ENCODE measurements around the gene PLCG1. TPM values are rescaled to one million over a fixed set of nuclear protein-coding genes. Genes with fewer than 3 reads are reported as not detected.

PLCG1 gene
- total RNA-seq, 1 experiment from 2014 or later, result 45.6 TPM

- TF ChIP-seq, protein P1, sequence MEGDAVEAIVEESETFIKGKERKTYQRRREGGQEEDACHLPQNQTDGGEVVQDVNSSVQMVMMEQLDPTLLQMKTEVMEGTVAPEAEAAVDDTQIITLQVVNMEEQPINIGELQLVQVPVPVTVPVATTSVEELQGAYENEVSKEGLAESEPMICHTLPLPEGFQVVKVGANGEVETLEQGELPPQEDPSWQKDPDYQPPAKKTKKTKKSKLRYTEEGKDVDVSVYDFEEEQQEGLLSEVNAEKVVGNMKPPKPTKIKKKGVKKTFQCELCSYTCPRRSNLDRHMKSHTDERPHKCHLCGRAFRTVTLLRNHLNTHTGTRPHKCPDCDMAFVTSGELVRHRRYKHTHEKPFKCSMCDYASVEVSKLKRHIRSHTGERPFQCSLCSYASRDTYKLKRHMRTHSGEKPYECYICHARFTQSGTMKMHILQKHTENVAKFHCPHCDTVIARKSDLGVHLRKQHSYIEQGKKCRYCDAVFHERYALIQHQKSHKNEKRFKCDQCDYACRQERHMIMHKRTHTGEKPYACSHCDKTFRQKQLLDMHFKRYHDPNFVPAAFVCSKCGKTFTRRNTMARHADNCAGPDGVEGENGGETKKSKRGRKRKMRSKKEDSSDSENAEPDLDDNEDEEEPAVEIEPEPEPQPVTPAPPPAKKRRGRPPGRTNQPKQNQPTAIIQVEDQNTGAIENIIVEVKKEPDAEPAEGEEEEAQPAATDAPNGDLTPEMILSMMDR (IDR thresholded peaks at IDR 0.05 in 2 of 3, conservative IDR thresholded peaks at IDR 0.05 in 1 of 3; ENCODE audit: borderline replicate concordance in 1 of 3, insufficient read depth in 1 of 3, low read depth in 2 of 3, low read length in 2 of 3), result no peak
- no peak for TF ChIP-seq ZNF274 (IDR thresholded peaks at IDR 0.05; ENCODE audit: low read depth, low read length)
- TF ChIP-seq, protein P2, sequence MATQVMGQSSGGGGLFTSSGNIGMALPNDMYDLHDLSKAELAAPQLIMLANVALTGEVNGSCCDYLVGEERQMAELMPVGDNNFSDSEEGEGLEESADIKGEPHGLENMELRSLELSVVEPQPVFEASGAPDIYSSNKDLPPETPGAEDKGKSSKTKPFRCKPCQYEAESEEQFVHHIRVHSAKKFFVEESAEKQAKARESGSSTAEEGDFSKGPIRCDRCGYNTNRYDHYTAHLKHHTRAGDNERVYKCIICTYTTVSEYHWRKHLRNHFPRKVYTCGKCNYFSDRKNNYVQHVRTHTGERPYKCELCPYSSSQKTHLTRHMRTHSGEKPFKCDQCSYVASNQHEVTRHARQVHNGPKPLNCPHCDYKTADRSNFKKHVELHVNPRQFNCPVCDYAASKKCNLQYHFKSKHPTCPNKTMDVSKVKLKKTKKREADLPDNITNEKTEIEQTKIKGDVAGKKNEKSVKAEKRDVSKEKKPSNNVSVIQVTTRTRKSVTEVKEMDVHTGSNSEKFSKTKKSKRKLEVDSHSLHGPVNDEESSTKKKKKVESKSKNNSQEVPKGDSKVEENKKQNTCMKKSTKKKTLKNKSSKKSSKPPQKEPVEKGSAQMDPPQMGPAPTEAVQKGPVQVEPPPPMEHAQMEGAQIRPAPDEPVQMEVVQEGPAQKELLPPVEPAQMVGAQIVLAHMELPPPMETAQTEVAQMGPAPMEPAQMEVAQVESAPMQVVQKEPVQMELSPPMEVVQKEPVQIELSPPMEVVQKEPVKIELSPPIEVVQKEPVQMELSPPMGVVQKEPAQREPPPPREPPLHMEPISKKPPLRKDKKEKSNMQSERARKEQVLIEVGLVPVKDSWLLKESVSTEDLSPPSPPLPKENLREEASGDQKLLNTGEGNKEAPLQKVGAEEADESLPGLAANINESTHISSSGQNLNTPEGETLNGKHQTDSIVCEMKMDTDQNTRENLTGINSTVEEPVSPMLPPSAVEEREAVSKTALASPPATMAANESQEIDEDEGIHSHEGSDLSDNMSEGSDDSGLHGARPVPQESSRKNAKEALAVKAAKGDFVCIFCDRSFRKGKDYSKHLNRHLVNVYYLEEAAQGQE (IDR thresholded peaks at IDR 0.05; ENCODE audit: low read depth), result no peak
- no peak for TF ChIP-seq POLR2AphosphoS5 (IDR thresholded peaks at IDR 0.05; ENCODE audit: low read depth, low read length)
- TF ChIP-seq MAX (IDR thresholded peaks at IDR 0.05), result no peak
- TF ChIP-seq YY1 (IDR thresholded peaks at IDR 0.05; ENCODE audit: extremely low read depth, insufficient replicate concordance, low read depth, low read length), result no peak
Measured at GRCh38 chr20:41155261-41155660, 17.9 kb downstream of the PLCG1 start (continued).

- no peak overlapping the region for H3K27ac ChIP-seq (ENCODE audit: low read depth, low read length)
- ChIA-PET CTCF (no interaction called here), RAD21 (ENCODE audit: low non-redundant PET in 1 of 2, low total read pairs in 2 of 2, uncharacterized antibody in 2 of 2, unreplicated experiment in 2 of 2) (no interaction called here), POLR2A (no interaction called here)
- intact Hi-C loops (cut with micrococcal nuclease), result no loop called here
- no peaks in the 10 kb centered on the region for H3K4me1 ChIP-seq (ENCODE audit: control insufficient read depth in 1 of 2, insufficient read depth in 2 of 2, low read length in 2 of 2)
- no peaks in the 10 kb centered on the region; a peak in 1 of 4 replicates for H3K36me3 ChIP-seq (ENCODE audit: control insufficient read depth in 1 of 2, insufficient read depth in 2 of 2, low read length in 2 of 2)
- no peak for DNase-seq (ENCODE audit: low read depth, low spot score)
- ATAC-seq, result no peak
- H3K4me2 ChIP-seq (ENCODE audit: low read length), result no peak overlapping the region
- BruUV-seq (replicated peaks), result no TSS peak
- no peaks in the 10 kb centered on the region for H4K20me1 ChIP-seq (ENCODE audit: insufficient read depth)
- H3K27me3 ChIP-seq (ENCODE audit: insufficient read depth, low read length), result no peaks in the 10 kb centered on the region
- H3K9me3 ChIP-seq (ENCODE audit: control insufficient read depth in 1 of 2, insufficient read depth in 1 of 2, low read depth in 1 of 2, low read length in 2 of 2), result no peaks in the 10 kb centered on the region
- no peak overlapping the region for H3K4me3 ChIP-seq (replicated peaks in 1 of 2; ENCODE audit: low read depth in 1 of 2, low read length in 2 of 2)
- H3K9me2 ChIP-seq (ENCODE audit: insufficient read depth), result no peaks in the 10 kb centered on the region
- H3K9ac ChIP-seq (ENCODE audit: low read length), result no peak overlapping the region
- H2AFZ ChIP-seq (ENCODE audit: low read depth, low read length, poor library complexity, severe bottlenecking), result no peak overlapping the region
- H3K79me2 ChIP-seq (ENCODE audit: insufficient read depth, low read length), result peaks cover 12% of the 10 kb centered on the region; the same call in 1 of the 2 replicates
- TF ChIP-seq CEBPB (IDR thresholded peaks at IDR 0.05; ENCODE audit: low read depth), result no peak
- no peak for TF ChIP-seq CBX3 (IDR thresholded peaks at IDR 0.05; ENCODE audit: low read depth)
- TF ChIP-seq JUND (IDR thresholded peaks at IDR 0.05), result no peak
- no peak for TF ChIP-seq SIN3A (IDR thresholded peaks at IDR 0.05; ENCODE audit: low read depth)
- TF ChIP-seq, protein P2 (IDR thresholded peaks at IDR 0.05; ENCODE audit: low read depth), result no peak
- no peak for TF ChIP-seq ZNF274 (IDR thresholded peaks at IDR 0.05; ENCODE audit: low read depth, low read length)
- no peak for TF ChIP-seq EZH2 (IDR thresholded peaks at IDR 0.05)
- TF ChIP-seq POLR2AphosphoS5 (IDR thresholded peaks at IDR 0.05; ENCODE audit: low read depth, low read length), result no peak
- no peak for TF ChIP-seq SP1 (IDR thresholded peaks at IDR 0.05; ENCODE audit: low read depth)
Measured at GRCh38 chr20:41158082-41158625, 20.8 kb downstream of the PLCG1 start.
